Esophagus squamous epithelium (tissue), 5 donors: Measurements from ENCODE around the gene PRKCA. TPM values are rescaled to one million over a fixed set of nuclear protein-coding genes. Genes with fewer than 3 reads are reported as not detected.

Experiments used
- DNase-seq: peaks from one replicate; lab custom pipeline; 2025; lab: John Stamatoyannopoulos, UW
- H3K27ac ChIP-seq, 4 donors: fragments of 200-600 bp; sonication (generic); one replicate each; pipeline ENCODE4 v1.5.1; 2016 to 2019; ENCODE audit warnings: mild to moderate bottlenecking in 1 of 4
- H3K27me3 ChIP-seq, 4 donors: fragments of 200-600 bp; sonication (generic); 1 replicate in 3 of 4; 2 replicates in 1 of 4; pipeline versions ENCODE4 v1.5.1 to v1.6.0; 2017 to 2021; ENCODE audit warnings: antibody characterized with exemption in 1 of 4
- H3K36me3 ChIP-seq, 3 donors: fragments of 200-600 bp; sonication (generic); one replicate each; pipeline ENCODE4 v1.5.1; 2016 to 2019
- H3K4me1 ChIP-seq, 3 donors: fragments of 200-600 bp; sonication (generic); one replicate each; pipeline ENCODE4 v1.5.1; 2017 to 2019
- H3K4me3 ChIP-seq, 4 donors: fragments of 200-600 bp; sonication (generic); 1 replicate in 3 of 4; 2 replicates in 1 of 4; pipeline ENCODE4 v1.5.1; 2016 to 2019; ENCODE audit warnings: mild to moderate bottlenecking in 2 of 4, moderate library complexity in 1 of 4
- H3K9me3 ChIP-seq, 3 donors: fragments of 200-600 bp; sonication (generic); one replicate each; pipeline ENCODE4 v1.5.1; 2016 to 2019
- POLR2A ChIP-seq, 4 donors: fragments of 450-650 bp; IDR thresholded peaks; one replicate each; pipeline ENCODE4 v1.6.1; 2017; ENCODE audit warnings: antibody characterized with exemption in 4 of 4, mild to moderate bottlenecking in 4 of 4, moderate library complexity in 3 of 4
- WGBS, 2 donors: methylation state at CpG; one replicate each; pipeline ENCODE4 v1.1.5; 2018; 5-methylcytosine and 5-hydroxymethylcytosine counted together
- intact Hi-C: fragments of 100-400 bp; cut with DNase I; formaldehyde crosslinking; loops from one replicate; pipeline ENCODE4 v1.15.0; 2022
- total RNA-seq, 4 donors: library from RNA; depleted of rRNA; stranded (reverse); fragments of >200 nt; gene quantifications; one replicate each; pipeline ENCODE4 v1.1.0, GENCODE V29; 2016
- TF ChIP-seq, protein P1 (sequence below), 6 experiments: fragments of 450-650 bp in 4 of 6; fragments of 200-600 bp in 2 of 6; sonication (generic) in 2 of 6; IDR thresholded peaks; one replicate each; pipeline ENCODE4 v1.5.1; 2016 to 2019; ENCODE audit warnings: antibody characterized with exemption in 6 of 6, mild to moderate bottlenecking in 4 of 6, moderate library complexity in 4 of 6
- donor health status: DM: yes; HTN: yes; CAD: no.

The PRKCA gene
- total RNA-seq, 4 donors from 2014 or later, result 2.4 to 9.2 (median 4.2) TPM

DNA sequence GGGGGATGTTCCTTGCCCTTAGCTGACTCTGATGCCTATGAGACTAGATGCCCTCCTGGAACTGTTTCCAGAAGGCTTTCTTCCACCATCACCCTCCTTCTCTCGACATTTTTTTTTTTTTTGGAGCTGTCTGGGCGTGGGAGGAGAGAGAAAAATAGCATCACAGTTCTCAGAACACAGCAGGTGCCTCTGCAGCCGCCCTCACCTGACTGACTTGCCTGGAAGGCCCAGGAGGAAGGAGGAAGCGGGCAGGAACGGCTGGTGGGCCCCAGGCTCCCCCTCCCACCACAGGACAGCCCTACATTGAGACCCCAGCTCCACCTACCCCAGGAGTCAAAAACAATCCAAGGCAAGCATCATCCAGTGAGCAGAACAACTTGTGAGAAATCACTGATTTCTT is 512.2 kb downstream of the PRKCA start:
- 24 to 29% methylated on average over 1 to 3 of the region's 5 CpGs for WGBS, 2 donors
- Histone ChIP-seq H3K36me3 (no peaks in the 10 kb centered on the region), H3K4me1 (no peaks in the 10 kb centered on the region), H3K9me3 (peaks cover 0 to 11% (median 0%) of the 10 kb centered on the region in 3 donors), H3K27ac (no peak overlapping the region), H3K4me3 (no peak overlapping the region), H3K27me3 (peaks cover 0 to 20% (median 0%) of the 10 kb centered on the region in 4 donors)
- DNase-seq, result no peak
- TF ChIP-seq, protein P1, sequence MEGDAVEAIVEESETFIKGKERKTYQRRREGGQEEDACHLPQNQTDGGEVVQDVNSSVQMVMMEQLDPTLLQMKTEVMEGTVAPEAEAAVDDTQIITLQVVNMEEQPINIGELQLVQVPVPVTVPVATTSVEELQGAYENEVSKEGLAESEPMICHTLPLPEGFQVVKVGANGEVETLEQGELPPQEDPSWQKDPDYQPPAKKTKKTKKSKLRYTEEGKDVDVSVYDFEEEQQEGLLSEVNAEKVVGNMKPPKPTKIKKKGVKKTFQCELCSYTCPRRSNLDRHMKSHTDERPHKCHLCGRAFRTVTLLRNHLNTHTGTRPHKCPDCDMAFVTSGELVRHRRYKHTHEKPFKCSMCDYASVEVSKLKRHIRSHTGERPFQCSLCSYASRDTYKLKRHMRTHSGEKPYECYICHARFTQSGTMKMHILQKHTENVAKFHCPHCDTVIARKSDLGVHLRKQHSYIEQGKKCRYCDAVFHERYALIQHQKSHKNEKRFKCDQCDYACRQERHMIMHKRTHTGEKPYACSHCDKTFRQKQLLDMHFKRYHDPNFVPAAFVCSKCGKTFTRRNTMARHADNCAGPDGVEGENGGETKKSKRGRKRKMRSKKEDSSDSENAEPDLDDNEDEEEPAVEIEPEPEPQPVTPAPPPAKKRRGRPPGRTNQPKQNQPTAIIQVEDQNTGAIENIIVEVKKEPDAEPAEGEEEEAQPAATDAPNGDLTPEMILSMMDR (IDR thresholded peaks at IDR 0.05), result no peak
- no peak for TF ChIP-seq POLR2A (IDR thresholded peaks at IDR 0.05)
- intact Hi-C loops, result no loop called here

DNA sequence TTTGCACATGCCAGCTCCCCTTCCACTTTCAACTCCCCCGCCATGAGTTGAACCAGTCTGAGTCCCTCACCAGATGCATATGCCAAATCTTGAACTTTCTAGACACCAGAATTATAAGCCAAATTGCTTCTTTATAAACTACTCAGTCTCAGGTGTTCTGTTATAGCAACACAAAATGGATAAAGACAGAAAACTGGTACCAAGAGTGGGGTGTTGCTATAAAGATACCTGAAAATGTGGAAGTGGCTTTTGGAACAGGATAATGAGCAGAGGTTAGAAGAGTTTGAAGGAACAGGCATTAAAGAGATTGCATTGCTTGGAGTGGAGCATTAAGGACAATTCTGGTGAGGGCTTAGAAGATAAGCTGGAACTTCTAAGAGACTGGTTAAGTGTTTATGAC is 515.3 kb downstream of the PRKCA start:
- H3K27ac ChIP-seq, result no peak overlapping the region
- no peak overlapping the region for H3K4me3 ChIP-seq
- H3K36me3 ChIP-seq, result no peaks in the 10 kb centered on the region
- TF ChIP-seq, protein P1 (IDR thresholded peaks at IDR 0.05), result no peak
- no peak for TF ChIP-seq POLR2A (IDR thresholded peaks at IDR 0.05)
- DNase-seq, result no peak
- H3K4me1 ChIP-seq, result no peaks in the 10 kb centered on the region
- intact Hi-C loops, result no loop called here
- H3K27me3 ChIP-seq, result peaks cover 0 to 21% (median 0%) of the 10 kb centered on the region in 4 donors
- WGBS, 2 donors, result 93 to 100% methylated on average over 1 of the region's 1 CpG
- H3K9me3 ChIP-seq, result peaks cover 0 to 11% (median 0%) of the 10 kb centered on the region in 3 donors

DNA sequence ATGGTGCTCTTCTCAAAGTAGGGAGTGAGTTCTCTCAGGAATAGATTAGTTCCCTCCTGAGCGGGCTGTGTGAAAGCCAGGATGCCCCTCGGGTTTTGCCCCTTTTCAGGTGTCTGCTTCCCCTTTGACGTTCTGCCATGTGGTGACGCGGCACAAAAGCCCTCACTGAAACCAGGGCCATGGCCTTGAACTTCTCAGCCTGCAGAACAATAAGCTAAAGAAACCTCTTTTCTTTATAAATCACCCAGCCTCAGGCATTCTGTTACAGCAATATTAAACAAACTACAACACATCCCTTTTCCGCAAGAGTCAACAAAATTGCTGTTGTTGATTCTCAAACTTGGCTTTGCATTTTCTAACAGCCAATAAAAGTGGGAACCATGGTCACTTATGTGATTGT is 517.1 kb downstream of the PRKCA start:
- no peaks in the 10 kb centered on the region for H3K4me1 ChIP-seq
- no peak overlapping the region for H3K4me3 ChIP-seq
- 70 to 83% methylated on average over 6 of the region's 6 CpGs for WGBS, 2 donors
- no peaks in the 10 kb centered on the region for H3K36me3 ChIP-seq
- intact Hi-C loops, result no loop called here
- no peak overlapping the region for H3K27ac ChIP-seq
- no peak for DNase-seq
- H3K27me3 ChIP-seq, result peaks cover 0 to 37% (median 0%) of the 10 kb centered on the region in 4 donors
- no peak for TF ChIP-seq POLR2A (IDR thresholded peaks at IDR 0.05)
- TF ChIP-seq, protein P1 (IDR thresholded peaks at IDR 0.05), result no peak
- peaks cover 0 to 11% (median 0%) of the 10 kb centered on the region in 3 donors for H3K9me3 ChIP-seq

DNA sequence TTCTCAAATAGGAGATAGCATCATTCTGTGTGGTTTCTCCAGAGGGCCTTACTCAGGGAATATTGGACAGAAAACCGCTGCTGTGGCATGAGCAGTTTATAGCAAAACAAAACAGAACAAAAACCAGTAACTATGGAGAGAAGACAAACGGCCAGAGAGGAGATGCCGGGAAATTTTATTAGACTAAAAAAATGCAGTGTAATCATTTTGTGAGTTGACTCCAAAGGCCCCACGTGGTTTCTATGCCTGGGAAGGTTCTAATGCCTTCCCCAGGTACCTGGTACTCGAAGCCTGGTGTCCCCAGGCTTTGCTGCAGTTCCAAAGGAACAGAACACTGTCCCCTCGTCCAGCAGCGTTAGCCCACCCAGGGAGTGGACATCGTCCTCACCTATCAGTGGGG is 519.6 kb downstream of the PRKCA start:
- peaks cover 0 to 11% (median 0%) of the 10 kb centered on the region in 3 donors for H3K9me3 ChIP-seq
- 52 to 73% methylated on average over 8 of the region's 8 CpGs for WGBS, 2 donors
- peaks cover 0 to 50% (median 0%) of the 10 kb centered on the region in 4 donors for H3K27me3 ChIP-seq
- H3K4me1 ChIP-seq, result no peaks in the 10 kb centered on the region
- H3K27ac ChIP-seq, result no peak overlapping the region
- TF ChIP-seq POLR2A (IDR thresholded peaks at IDR 0.05), result no peak
- TF ChIP-seq, protein P1 (IDR thresholded peaks at IDR 0.05), result no peak
- no peak overlapping the region for H3K4me3 ChIP-seq
- no peak for DNase-seq
- no peaks in the 10 kb centered on the region for H3K36me3 ChIP-seq
- intact Hi-C loops, result no loop called here

DNA sequence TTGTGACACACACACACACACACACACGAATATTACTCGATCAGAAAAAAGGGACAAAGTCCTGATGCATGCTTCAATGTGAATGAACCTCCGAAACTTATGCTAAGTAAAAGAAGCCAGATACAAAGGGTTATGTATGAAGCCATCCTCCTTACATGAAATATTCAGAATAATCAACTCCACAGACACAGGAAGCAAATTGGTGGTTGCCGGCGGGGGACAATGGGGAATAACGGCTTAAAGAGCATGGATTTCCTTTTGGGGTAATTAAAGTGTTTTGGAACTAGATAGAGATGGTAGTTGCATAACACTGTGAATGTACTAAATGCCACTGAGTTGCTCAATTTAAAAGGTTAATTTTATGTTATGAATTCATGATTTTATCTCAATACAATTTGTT is 524.4 kb downstream of the PRKCA start:
- intact Hi-C loops, result no loop called here
- no peak overlapping the region for H3K27ac ChIP-seq
- no peak for TF ChIP-seq POLR2A (IDR thresholded peaks at IDR 0.05)
- TF ChIP-seq, protein P1 (IDR thresholded peaks at IDR 0.05), result no peak
- no peak overlapping the region for H3K4me3 ChIP-seq
- WGBS, 2 donors, result 72 to 80% methylated on average over 6 of the region's 6 CpGs
- H3K9me3 ChIP-seq, result no peaks in the 10 kb centered on the region
- H3K27me3 ChIP-seq, result peaks cover 0 to 81% (median 0%) of the 10 kb centered on the region in 4 donors
- no peaks in the 10 kb centered on the region for H3K36me3 ChIP-seq
- DNase-seq, result no peak
- H3K4me1 ChIP-seq, result no peaks in the 10 kb centered on the region
